HG03439 (cell line): ENCODE measurements around the gene CAMKK2.
"Not testable (repeated sequence)": the region's sequence is repeated elsewhere in the genome, so short reads cannot be mapped to it uniquely, and the experiment has no call there.

Source experiments
- ATAC-seq: cut with Tn5 transposase; IDR thresholded peaks from one replicate; pipeline ENCODE4 v1.9.1; 2021; ENCODE audit warnings: mild to moderate bottlenecking, moderate library complexity; ENCODE audit not compliant: unreplicated experiment

CAMKK2 gene

GRCh38 chr12:121280531-121280930, 16.0 kb downstream of the CAMKK2 start:
- ATAC-seq, result not testable (repeated sequence)

- no peak for ATAC-seq
Measured at GRCh38 chr12:121279507-121279915, 17.0 kb downstream of the CAMKK2 start.

GRCh38 chr12:121279071-121279375, 17.5 kb downstream of the CAMKK2 start:
- ATAC-seq, result no peak

GRCh38 chr12:121278169-121279070, 18.1 kb downstream of the CAMKK2 start:
- no peak for ATAC-seq

- ATAC-seq, result no peak
Measured at GRCh38 chr12:121277374-121277759, 19.1 kb downstream of the CAMKK2 start.

- ATAC-seq, result no peak
Measured at GRCh38 chr12:121274036-121274763, 22.3 kb downstream of the CAMKK2 start.

GRCh38 chr12:121273364-121273896, 23.1 kb downstream of the CAMKK2 start:
- no peak for ATAC-seq

GRCh38 chr12:121267822-121268221, 28.7 kb downstream of the CAMKK2 start:
- no peak for ATAC-seq

- ATAC-seq, result no peak
Measured at GRCh38 chr12:121264951-121265515, 31.5 kb downstream of the CAMKK2 start.

GRCh38 chr12:121264135-121264534, 32.4 kb downstream of the CAMKK2 start:
- ATAC-seq, result no peak

- no peak for ATAC-seq
Measured at GRCh38 chr12:121263206-121263935, 33.1 kb downstream of the CAMKK2 start.

GRCh38 chr12:121261398-121261797, 35.1 kb downstream of the CAMKK2 start:
- no peak for ATAC-seq

GRCh38 chr12:121260091-121260490, 36.4 kb downstream of the CAMKK2 start:
- ATAC-seq, result no peak

GRCh38 chr12:121259074-121259473, 37.4 kb downstream of the CAMKK2 start:
- ATAC-seq, result no peak

- ATAC-seq, result not testable (repeated sequence)
Measured at GRCh38 chr12:121257704-121258449, 38.6 kb downstream of the CAMKK2 start.

- no peak for ATAC-seq
Measured at GRCh38 chr12:121255433-121255832, 41.1 kb downstream of the CAMKK2 start.

- no peak for ATAC-seq
Measured at GRCh38 chr12:121253638-121254335, 42.7 kb downstream of the CAMKK2 start.

- ATAC-seq, result no peak
Measured at GRCh38 chr12:121252712-121253345, 43.7 kb downstream of the CAMKK2 start.

- ATAC-seq, result no peak
Measured at GRCh38 chr12:121251838-121252237, 44.7 kb downstream of the CAMKK2 start.
